Keratinocyte (primary cell): ENCODE results near the gene LPAR1.

Experiments
- EZH2 ChIP-seq: IDR thresholded peaks from one replicate; pipeline ENCODE4 v1.6.1; 2012; ENCODE audit warnings: inconsistent platforms, mild to moderate bottlenecking, low read length, moderate library complexity
- TF ChIP-seq, protein P1 (sequence below), 3 experiments: IDR thresholded peaks in 1 of 3; conservative IDR thresholded peaks in 1 of 3; optimal IDR thresholded peaks in 1 of 3; 2 replicates in 2 of 3; 3 replicates in 1 of 3; pipeline versions ENCODE3 to v1.5.1; 2011; ENCODE audit warnings: low read length in 3 of 3, mild to moderate bottlenecking in 3 of 3, moderate library complexity in 2 of 3, control low read depth in 1 of 3, inconsistent platforms in 1 of 3; ENCODE audit not compliant: insufficient read depth in 2 of 3; ENCODE audit errors: extremely low read depth in 1 of 3

GRCh38 chr9:110898866-110899265, 139.4 kb downstream of the LPAR1 start:
- TF ChIP-seq, protein P1, sequence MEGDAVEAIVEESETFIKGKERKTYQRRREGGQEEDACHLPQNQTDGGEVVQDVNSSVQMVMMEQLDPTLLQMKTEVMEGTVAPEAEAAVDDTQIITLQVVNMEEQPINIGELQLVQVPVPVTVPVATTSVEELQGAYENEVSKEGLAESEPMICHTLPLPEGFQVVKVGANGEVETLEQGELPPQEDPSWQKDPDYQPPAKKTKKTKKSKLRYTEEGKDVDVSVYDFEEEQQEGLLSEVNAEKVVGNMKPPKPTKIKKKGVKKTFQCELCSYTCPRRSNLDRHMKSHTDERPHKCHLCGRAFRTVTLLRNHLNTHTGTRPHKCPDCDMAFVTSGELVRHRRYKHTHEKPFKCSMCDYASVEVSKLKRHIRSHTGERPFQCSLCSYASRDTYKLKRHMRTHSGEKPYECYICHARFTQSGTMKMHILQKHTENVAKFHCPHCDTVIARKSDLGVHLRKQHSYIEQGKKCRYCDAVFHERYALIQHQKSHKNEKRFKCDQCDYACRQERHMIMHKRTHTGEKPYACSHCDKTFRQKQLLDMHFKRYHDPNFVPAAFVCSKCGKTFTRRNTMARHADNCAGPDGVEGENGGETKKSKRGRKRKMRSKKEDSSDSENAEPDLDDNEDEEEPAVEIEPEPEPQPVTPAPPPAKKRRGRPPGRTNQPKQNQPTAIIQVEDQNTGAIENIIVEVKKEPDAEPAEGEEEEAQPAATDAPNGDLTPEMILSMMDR (optimal IDR thresholded peaks at IDR 0.05 in 1 of 3, IDR thresholded peaks at IDR 0.05 in 1 of 3, conservative IDR thresholded peaks at IDR 0.05 in 1 of 3; ENCODE audit: extremely low read depth in 1 of 3, insufficient read depth in 2 of 3, low read length in 3 of 3): no peak
- no peak for TF ChIP-seq EZH2
